ENCODE measurements around the gene HOXB5.

The HOXB5 gene

GRCh38 chr17:48603959-48604769 is 10.6 kb upstream of the HOXB5 start:
- Histone ChIP-seq H3K27me3 (ENCODE audit: control insufficient read depth in 1 of 2, insufficient read depth in 2 of 2, low read length in 2 of 2) (peaks cover under 1 to 7% of the 10 kb centered on the region in 2 donors), H3K36me3 (ENCODE audit: insufficient read depth, low read length) (peaks cover 5% of the 10 kb centered on the region), H3K9ac (ENCODE audit: low read length) (peak overlapping the region; percentile 34), H3K9me3 (ENCODE audit: low read length) (no peaks in the 10 kb centered on the region), H3K4me3 (ENCODE audit: low read depth in 1 of 2, low read length in 2 of 2) (peak overlapping the region; percentile 15 to 69), H3K27ac (ENCODE audit: low read depth, low read length) (peak overlapping the region; percentile 72), H3K4me1 (ENCODE audit: insufficient read depth, low read length) (peaks cover 45% of the 10 kb centered on the region)

DNA sequence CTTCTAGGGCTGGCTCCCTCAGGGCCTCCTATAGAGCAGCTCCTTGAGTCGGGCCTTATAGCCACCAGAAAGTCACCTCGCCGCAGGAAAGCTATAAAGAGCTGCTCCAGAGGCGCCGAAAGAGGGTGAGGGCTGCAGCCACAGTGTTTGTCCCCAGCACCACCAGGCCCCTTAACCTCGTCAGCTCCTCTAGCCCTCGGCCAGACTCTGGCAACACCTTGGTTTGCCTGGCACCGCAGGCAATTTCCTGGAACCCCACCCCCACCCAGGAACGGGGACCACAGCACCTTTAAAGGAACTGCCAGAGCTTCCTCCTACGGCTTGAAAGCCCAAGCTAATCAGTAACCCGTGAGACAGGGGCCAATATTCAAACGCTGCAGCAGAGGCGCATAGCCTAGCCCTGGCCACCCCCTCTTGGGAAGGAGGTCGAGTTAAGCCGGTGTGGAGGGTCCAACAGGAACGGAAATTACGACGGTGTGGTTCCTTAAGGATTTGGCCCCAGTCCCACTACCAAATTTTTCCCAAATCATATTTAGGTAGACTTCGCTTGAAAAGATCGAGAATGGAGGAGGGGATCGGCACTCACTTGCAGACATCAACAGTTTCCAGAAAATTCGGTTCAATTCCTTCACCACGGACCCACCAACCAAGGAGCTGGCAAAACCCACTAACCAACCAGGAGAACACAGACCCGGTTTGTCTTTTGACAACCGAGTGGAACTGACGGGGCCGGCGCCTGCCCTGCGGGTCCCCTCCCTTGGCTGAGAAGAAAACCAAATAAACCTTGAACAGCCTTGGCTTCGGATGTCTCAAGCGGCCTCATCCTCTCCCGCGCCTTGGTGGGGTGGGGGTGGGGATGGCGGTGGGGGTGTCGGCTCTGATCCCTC is 8.2 kb upstream of the HOXB5 start:
- no peak overlapping the region for H3K27ac ChIP-seq (ENCODE audit: low read depth, low read length)
- H3K9ac ChIP-seq (ENCODE audit: low read length): no peak overlapping the region
- H3K4me3 ChIP-seq (ENCODE audit: low read depth in 1 of 2, low read length in 2 of 2): no peak overlapping the region
- peaks cover 5% of the 10 kb centered on the region for H3K36me3 ChIP-seq (ENCODE audit: insufficient read depth, low read length)
- H3K27me3 ChIP-seq (ENCODE audit: control insufficient read depth in 1 of 2, insufficient read depth in 2 of 2, low read length in 2 of 2): peaks cover 1 to 4% of the 10 kb centered on the region in 2 donors
- peaks cover 60% of the 10 kb centered on the region for H3K4me1 ChIP-seq (ENCODE audit: insufficient read depth, low read length)
- H3K9me3 ChIP-seq (ENCODE audit: low read length): no peaks in the 10 kb centered on the region

DNA sequence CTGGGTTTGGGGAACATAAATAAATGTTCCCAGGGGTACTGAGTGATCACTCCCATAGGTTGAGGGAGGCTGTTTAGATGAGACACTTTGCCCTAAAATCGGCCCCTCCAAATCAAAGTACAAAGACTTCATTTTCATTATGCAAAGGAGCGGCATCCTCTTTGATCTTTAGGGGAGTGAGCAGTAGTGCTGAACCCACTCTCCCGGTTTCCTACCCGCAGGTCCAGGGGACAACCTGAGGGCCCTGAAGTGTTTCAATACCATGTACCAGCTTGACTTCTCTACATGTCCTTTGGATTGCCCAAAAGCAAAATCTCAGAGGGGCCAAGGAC is 7.6 kb upstream of the HOXB5 start:
- no peaks in the 10 kb centered on the region for H3K9me3 ChIP-seq (ENCODE audit: low read length)
- H3K36me3 ChIP-seq (ENCODE audit: insufficient read depth, low read length): peaks cover 5% of the 10 kb centered on the region
- H3K4me3 ChIP-seq (ENCODE audit: low read depth in 1 of 2, low read length in 2 of 2): no peak overlapping the region
- no peak overlapping the region for H3K9ac ChIP-seq (ENCODE audit: low read length)
- peaks cover 0 to 4% of the 10 kb centered on the region in 2 donors for H3K27me3 ChIP-seq (ENCODE audit: control insufficient read depth in 1 of 2, insufficient read depth in 2 of 2, low read length in 2 of 2)
- peaks cover 60% of the 10 kb centered on the region for H3K4me1 ChIP-seq (ENCODE audit: insufficient read depth, low read length)
- H3K27ac ChIP-seq (ENCODE audit: low read depth, low read length): peak overlapping the region; percentile 48

- Histone ChIP-seq H3K4me1 (ENCODE audit: insufficient read depth, low read length) (peaks cover 63% of the 10 kb centered on the region), H3K4me3 (ENCODE audit: low read depth in 1 of 2, low read length in 2 of 2) (no peak overlapping the region), H3K36me3 (ENCODE audit: insufficient read depth, low read length) (peaks cover 5% of the 10 kb centered on the region), H3K9me3 (ENCODE audit: low read length) (no peaks in the 10 kb centered on the region), H3K27me3 (ENCODE audit: control insufficient read depth in 1 of 2, insufficient read depth in 2 of 2, low read length in 2 of 2) (peaks cover 0 to 4% of the 10 kb centered on the region in 2 donors), H3K27ac (ENCODE audit: low read depth, low read length) (peak overlapping the region; percentile 57), H3K9ac (ENCODE audit: low read length) (peak overlapping the region; percentile 0)
These were observed 6.9 kb upstream of the HOXB5 start for GRCh38 chr17:48600244-48601098.

DNA sequence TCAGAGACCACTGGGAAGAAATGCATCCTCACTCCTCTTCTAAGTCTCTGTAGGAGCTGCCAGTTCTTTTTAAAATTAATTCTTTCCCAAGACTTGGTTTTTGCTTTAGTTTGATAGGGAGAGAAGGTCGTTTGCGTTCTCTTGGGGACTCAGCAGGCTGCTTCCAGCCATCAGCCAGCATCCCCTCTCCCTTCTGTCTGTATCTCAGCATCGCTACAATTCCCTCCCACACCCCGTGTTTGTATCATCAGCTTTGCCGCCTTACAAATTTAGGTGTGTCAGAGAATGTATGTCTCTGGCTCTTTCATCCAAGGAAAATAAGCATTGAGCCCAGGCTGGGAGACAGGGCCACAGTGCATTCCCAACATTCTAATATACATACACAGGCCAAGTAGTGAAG is 5.8 kb upstream of the HOXB5 start:
- peaks cover 70% of the 10 kb centered on the region for H3K4me1 ChIP-seq (ENCODE audit: insufficient read depth, low read length)
- H3K9me3 ChIP-seq (ENCODE audit: low read length): no peaks in the 10 kb centered on the region
- H3K36me3 ChIP-seq (ENCODE audit: insufficient read depth, low read length): peaks cover 5% of the 10 kb centered on the region
- peak overlapping the region; percentile 57 for H3K27ac ChIP-seq (ENCODE audit: low read depth, low read length)
- peaks cover 0 to 4% of the 10 kb centered on the region in 2 donors for H3K27me3 ChIP-seq (ENCODE audit: control insufficient read depth in 1 of 2, insufficient read depth in 2 of 2, low read length in 2 of 2)
- no peak overlapping the region for H3K9ac ChIP-seq (ENCODE audit: low read length)
- H3K4me3 ChIP-seq (ENCODE audit: low read depth in 1 of 2, low read length in 2 of 2): no peak overlapping the region

DNA sequence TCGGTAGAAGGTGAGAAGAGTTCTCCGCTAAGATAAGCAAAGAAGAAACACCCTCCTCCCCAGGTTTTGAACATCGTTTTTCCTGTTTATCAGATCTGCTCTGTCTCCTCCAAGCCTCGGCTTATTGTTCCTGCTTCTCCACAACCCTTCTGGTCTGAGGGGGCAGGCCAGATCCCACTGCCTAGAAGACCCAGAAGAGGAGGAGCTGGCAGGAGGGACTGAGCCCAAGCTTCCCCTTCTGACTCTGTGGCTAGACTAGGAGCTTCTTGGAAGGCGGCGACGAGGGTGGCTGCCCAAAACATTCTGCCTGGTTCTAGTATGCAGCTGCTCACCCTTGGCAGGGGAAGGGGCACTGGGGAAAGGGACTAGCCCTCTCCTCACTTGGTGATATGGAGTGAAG is 5.2 kb upstream of the HOXB5 start:
- peaks cover under 1% of the 10 kb centered on the region for H3K36me3 ChIP-seq (ENCODE audit: insufficient read depth, low read length)
- H3K9me3 ChIP-seq (ENCODE audit: low read length): no peaks in the 10 kb centered on the region
- H3K27me3 ChIP-seq (ENCODE audit: control insufficient read depth in 1 of 2, insufficient read depth in 2 of 2, low read length in 2 of 2): peaks cover 0 to 4% of the 10 kb centered on the region in 2 donors
- H3K4me1 ChIP-seq (ENCODE audit: insufficient read depth, low read length): peaks cover 74% of the 10 kb centered on the region
- peak overlapping the region; percentile 4 for H3K9ac ChIP-seq (ENCODE audit: low read length)
- no peak overlapping the region for H3K27ac ChIP-seq (ENCODE audit: low read depth, low read length)
- H3K4me3 ChIP-seq (ENCODE audit: low read depth in 1 of 2, low read length in 2 of 2): peak overlapping the region in 1 of 2 donors; percentile 64

DNA sequence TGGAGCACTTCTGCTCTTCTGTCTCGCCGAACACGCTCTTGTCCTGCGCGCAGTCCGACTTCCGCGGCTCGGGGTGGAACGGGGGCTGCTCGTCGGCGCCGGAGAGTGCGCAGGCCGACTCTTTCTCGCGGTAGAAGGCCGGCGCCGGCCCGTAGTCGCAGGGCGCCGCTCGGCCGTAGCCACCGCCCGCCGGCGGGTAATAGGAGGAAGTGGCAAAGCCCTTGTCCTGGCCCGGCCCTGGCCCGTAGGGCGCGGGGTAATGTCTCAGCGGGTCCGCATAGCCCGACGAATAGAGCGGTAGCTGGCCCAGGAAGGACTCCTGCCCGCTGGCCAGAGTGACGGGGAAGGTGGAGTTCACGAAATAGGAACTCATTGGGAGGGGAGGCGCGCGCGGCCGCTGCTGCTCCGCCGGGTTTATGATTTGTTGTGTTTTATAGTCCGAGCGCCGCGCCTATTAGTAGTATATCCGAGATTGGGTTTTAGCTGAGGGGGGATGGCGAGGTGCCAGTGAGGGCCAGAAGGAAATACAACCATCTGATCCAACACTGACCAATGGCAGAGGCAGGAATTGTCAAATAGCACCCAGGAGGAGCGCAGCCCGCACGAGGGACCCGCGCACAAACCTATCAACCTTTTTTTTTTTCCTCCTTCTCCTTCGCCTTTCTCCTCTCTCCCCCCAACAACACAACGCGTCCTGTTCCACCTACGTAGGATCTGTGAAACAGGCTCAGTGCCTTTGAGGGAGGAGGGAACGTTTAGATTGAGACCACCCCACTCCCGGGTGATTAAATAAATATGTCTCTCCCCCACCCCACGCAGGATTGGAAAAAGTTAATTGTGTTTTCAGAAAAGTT is 4.4 kb upstream of the HOXB5 start:
- peaks cover 71% of the 10 kb centered on the region for H3K4me1 ChIP-seq (ENCODE audit: insufficient read depth, low read length)

GRCh38 chr17:48597528-48597777 is 3.9 kb upstream of the HOXB5 start:
- no peaks in the 10 kb centered on the region for H3K9me3 ChIP-seq (ENCODE audit: low read length)
- H3K4me1 ChIP-seq (ENCODE audit: insufficient read depth, low read length): peaks cover 67% of the 10 kb centered on the region
- H3K36me3 ChIP-seq (ENCODE audit: insufficient read depth, low read length): no peaks in the 10 kb centered on the region
- peak overlapping the region; percentile 83 for H3K27ac ChIP-seq (ENCODE audit: low read depth, low read length)
- peak overlapping the region; percentile 64 to 66 for H3K4me3 ChIP-seq (ENCODE audit: low read depth in 1 of 2, low read length in 2 of 2)
- peaks cover 0 to 4% of the 10 kb centered on the region in 2 donors for H3K27me3 ChIP-seq (ENCODE audit: control insufficient read depth in 1 of 2, insufficient read depth in 2 of 2, low read length in 2 of 2)
- peak overlapping the region; percentile 4 for H3K9ac ChIP-seq (ENCODE audit: low read length)

More for the DNA sequence above, 4.4 kb upstream of the HOXB5 start:
- Histone ChIP-seq H3K4me3 (ENCODE audit: low read depth in 1 of 2, low read length in 2 of 2) (peak overlapping the region; percentile 64 to 66), H3K36me3 (ENCODE audit: insufficient read depth, low read length) (no peaks in the 10 kb centered on the region), H3K27ac (ENCODE audit: low read depth, low read length) (peak overlapping the region; percentile 83), H3K27me3 (ENCODE audit: control insufficient read depth in 1 of 2, insufficient read depth in 2 of 2, low read length in 2 of 2) (peaks cover 0 to 4% of the 10 kb centered on the region in 2 donors), H3K9ac (ENCODE audit: low read length) (peak overlapping the region; percentile 4), H3K9me3 (ENCODE audit: low read length) (no peaks in the 10 kb centered on the region)

GRCh38 chr17:48596735-48597527 is 3.4 kb upstream of the HOXB5 start:
- no peaks in the 10 kb centered on the region for H3K36me3 ChIP-seq (ENCODE audit: insufficient read depth, low read length)
- H3K4me3 ChIP-seq (ENCODE audit: low read depth in 1 of 2, low read length in 2 of 2): peak overlapping the region; percentile 64 to 66
- peaks cover 0 to 4% of the 10 kb centered on the region in 2 donors for H3K27me3 ChIP-seq (ENCODE audit: control insufficient read depth in 1 of 2, insufficient read depth in 2 of 2, low read length in 2 of 2)
- no peaks in the 10 kb centered on the region for H3K9me3 ChIP-seq (ENCODE audit: low read length)
- H3K27ac ChIP-seq (ENCODE audit: low read depth, low read length): peak overlapping the region; percentile 83
- H3K4me1 ChIP-seq (ENCODE audit: insufficient read depth, low read length): peaks cover 62% of the 10 kb centered on the region
- peak overlapping the region; percentile 4 for H3K9ac ChIP-seq (ENCODE audit: low read length)
